Epidermal melanocyte (primary cell): Measurements from ENCODE around the gene FSTL5.

Experiments used
- DNase-seq: peaks from one replicate; pipeline ENCODE4 v3.0.0; 2011; ENCODE audit warnings: low spot score; ENCODE audit not compliant: insufficient read length

Gene FSTL5

DNA sequence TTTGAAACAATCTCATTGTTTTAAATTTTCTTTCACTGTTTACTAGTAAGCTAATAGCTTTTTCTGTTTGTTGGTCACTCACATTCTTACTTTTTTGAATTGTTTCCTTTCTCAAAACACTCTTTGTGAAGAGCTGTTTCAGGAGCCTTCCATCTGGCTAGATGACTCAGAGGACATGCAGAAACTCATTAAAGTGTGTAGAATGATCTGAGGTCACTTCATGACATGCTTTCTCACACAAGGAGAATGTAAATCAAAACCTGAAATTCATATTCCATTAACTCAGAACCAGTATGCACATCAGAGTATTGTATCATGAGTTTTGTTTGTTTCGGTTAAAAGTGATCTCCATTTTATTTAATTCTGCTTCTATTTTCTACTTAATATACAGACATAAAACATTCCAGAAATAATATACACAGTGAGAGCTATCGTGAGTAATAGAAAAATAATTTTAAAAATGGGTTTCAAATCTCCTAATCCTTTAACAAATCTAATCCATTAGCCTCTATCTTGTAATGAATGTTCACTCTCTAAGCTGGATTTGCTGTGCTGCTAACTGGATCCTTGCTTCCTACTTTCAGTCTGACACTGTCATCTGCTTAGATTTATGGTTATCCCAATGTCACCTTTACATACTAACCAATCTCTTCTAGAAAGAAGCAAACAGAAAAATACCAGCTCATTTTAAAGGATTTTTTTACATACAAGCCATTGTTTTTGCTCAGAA lies 449.6 kb downstream of the FSTL5 start:
- no peak for DNase-seq

DNA sequence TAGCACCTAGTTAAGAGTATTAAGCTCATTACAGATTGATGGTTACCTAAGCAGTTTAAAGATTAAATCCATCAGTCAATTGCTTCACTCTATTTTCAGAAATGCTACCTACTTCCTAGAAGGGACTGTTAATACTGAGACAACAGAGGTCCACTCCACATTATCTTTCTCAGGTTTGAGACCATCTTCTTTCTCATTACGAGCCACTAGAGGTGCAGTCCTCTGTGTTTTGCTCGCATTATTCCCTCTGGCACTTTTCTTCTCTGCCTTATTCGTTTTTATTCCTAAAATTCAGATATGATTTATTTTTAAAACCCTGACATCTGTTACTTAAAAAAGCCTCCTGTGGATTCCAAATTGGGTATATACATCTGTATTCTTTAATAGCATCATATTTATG lies 459.1 kb downstream of the FSTL5 start:
- DNase-seq = no peak

DNA sequence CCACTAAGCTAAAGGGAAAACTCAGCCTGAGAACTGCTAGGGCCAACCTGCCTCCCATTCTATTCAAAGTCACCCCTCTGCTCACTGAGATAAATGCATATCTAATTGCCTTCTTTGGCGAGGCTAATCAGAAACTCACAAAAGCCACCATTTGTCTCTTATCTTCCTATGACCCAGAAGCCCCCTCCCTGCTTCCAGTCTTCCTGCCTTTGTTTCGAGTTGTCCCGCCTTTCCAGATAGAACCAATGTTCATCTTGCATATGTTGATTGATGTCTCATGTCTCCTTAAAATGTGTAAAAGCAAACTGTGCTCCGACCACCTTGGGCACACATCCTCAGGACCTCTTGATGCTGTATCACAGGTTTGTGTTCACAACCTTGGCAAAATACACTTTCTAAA lies 459.8 kb downstream of the FSTL5 start:
- no peak for DNase-seq

DNA sequence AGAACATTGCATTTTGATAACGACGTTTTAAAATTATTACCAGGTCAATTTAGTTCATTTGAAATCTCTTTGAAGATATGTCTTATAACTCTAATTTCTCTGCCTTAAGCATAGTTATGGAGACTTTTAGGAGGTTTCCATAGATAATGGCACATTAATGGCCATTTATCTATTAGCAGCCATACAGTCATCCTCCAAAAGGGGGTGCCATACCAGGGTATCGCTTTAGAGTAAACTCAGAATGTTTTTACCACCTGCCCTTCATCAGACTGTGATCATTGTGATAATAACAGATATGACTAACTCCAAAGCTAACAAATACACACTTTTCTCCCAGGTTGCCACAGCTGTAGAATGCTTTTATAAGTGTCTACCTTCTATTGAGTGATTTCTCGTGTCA lies 461.5 kb downstream of the FSTL5 start:
- DNase-seq = no peak

DNA sequence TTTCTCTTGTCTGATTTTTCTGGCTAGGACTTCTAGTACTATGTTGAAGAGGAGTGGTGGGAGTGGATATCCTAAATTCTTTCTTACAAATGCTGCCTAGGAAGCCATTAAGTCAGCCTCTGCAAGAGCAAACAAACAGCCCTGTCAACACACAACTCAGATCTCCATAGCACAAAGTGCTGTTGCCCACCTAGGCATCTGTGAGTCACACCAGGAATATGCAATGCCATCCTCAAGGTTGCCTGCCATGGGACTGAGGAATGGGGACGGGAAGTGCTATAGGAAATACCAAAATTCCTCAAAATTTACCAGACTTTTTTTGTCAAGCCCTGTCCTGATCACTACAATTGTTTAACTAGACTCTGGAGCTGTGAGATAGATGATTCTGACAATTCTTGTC lies 466.9 kb downstream of the FSTL5 start:
- no peak for DNase-seq

DNA sequence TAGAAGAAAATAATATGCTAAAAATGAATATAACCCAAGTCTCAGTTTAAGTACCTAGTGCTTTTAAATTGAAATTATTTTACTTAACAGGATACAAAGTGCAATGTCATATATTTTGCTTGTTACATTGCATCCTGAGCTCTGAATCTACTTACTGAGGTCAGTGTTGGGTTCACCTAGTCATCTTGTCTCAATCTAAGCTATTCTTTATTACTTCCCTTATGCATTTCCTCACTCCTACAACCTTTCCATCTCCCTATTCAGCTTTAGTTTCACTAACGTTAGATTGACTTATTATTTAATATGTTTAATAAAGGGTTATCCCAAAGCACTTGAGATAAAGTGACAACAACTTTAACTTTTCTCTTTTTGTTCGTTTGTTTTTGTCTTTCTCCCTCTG lies 483.7 kb downstream of the FSTL5 start:
- DNase-seq = no peak

DNA sequence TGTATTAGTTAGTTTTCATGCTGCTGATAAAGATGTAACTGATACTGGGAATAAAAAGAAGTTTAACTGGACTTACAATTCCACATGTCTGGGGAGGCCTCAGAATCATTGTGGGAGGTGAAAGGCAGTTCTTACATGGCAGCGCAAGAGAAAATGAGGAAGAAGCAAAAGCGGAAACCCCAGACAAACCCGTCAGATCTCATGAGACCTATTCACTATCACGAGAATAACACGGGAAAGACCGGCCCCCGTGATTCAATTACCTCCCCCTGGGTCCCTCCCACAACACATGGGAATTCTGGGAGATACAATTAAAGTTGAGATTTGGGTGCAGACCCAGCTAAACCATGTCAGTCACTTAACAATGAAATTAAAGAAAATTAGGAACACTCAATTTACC lies 499.1 kb downstream of the FSTL5 start:
- no peak for DNase-seq

DNA sequence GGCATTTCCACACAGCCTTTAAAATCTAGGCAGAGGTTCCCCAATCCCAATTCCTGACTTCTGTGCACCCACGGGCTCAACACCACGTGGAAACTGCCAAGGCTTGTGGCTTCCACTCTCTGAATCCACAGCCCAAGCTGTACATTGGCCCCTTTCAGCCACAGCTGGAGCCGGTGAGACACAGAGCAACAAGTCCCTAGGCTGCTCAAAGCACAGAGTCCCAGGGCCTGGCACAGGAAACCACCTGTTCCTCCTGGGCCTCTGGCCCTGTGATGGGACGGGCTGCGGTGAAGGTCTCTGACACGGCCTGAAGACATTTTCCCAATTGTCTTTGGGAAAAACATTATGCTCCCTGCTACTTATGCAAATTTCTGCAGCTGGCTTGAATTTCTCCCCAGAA lies 500.0 kb downstream of the FSTL5 start:
- no peak for DNase-seq

DNA sequence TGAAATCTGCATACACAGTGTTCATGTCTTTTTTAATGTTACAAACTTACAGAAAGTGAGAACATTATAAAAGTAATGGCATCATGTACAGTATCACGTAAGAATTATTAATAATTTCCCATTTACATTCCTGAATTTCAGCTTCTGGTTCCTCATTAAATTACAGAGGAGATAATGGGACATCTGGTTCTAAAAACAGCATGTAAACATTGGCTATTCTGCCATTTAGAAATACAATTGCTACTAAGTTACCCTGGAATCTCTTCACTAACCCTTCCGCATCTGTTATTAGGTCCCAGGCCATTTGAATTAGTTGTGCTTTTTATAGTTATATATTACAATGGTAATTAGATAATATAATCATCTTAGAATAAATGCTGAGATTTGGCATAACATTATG lies 505.1 kb downstream of the FSTL5 start:
- DNase-seq = no peak

DNA sequence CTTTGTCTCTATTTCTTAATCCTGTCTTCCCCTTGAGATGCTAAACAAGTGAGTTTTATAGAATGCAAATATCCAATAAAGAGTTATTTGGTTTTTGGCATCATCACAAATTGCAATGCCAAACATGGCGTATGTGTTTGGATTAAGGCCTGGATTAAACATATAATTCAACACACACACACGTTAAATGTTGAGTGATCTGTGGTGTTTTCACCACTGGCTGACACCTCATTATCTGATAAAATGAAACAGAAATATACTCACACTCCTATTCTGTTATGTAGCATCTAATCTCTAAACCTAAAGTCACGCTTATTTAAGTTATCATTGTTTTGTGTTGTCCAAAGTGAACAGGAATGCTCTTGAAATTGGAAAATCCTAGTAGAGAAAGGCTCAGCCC lies 506.2 kb downstream of the FSTL5 start:
- DNase-seq = no peak

DNA sequence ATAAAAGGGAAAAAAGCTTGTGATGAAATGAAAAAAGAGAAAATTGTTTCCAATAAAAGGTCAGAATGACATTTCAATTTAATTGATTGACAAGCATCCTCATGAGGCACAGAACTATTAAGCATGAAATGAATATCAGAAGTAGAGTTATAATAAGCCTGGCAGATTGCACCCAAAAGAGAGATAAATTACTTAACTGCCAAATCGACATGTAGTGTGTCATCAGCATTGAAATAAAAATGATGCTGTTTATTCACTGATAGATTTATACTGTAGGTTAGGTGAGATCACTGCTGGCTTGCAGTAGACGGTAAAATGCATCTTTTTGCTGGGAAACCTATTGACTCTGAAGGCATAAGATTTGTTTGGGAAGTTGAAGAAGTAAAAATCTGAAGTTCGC lies 507.2 kb downstream of the FSTL5 start:
- DNase-seq = no peak

DNA sequence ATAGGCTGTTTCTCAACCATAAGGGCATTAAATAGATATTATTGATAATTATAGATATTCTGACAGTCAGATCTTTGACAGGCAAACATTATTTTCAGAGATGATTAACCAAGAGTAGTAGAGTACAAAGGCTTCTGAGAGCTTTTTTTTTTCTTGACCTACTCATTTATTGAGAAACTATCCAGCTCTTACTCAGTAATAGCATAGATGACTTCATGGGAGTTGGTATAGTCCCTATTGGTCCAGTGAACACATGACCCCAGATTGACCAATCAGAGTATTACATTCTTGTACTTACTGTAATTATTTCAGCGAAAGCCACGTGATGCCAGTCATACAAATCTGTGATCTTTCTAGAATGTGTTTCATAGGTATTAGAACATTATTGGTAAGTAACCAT lies 508.7 kb downstream of the FSTL5 start:
- DNase-seq = no peak

DNA sequence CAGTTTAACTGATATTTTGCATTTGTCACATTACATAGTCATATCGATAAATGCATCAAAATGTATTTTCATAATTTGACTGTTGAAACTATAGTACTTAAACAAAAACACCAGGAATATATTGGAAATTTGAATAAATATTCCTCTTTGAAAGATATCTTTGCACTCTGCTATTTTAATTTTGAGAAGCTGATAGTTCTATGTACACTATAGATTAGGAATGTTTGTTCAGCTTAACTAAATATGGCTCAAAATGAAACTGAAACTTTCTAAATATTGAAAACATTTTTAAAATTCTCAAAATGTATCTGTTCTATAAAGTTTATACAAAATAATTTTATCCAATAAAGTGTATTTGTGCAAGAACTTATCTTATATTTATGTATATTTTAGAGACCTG lies 510.1 kb downstream of the FSTL5 start:
- no peak for DNase-seq

DNA sequence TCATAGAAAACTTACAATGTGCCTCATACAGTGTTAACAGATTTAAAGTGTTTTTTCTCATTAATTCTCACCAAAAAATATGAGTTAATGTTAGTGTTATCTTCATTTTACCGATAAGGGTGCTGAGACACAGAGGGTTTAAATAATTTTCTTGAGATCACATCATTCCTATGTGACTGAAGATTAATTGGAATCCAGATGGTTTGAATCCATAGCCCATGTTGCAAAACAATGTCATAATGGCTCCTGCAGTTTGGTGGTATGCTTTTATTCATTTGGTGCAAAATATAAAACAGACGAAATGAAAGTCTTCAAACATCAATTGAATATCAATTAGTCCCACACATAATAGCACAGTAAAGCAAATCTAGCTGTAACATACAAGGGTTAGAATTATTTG lies 512.2 kb downstream of the FSTL5 start:
- no peak for DNase-seq

DNA sequence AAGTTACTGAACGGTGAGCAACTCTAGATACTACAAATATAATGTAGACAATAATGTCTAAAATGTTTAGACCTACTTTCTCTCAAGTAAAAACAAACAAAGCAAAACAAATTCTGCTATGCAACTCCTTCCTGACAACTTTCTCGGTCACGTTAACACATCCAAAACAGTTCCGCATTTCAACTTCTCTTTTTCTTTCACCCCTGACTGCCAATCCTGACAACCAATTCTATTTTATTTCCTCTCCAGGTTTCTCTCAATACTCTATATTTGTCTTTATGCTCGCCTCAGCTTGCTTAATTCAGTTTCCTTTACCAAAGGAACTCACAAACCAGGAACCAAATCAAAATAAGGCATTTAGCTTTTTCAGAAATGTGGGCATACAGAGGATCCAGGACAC lies 513.0 kb downstream of the FSTL5 start:
- DNase-seq = no peak

DNA sequence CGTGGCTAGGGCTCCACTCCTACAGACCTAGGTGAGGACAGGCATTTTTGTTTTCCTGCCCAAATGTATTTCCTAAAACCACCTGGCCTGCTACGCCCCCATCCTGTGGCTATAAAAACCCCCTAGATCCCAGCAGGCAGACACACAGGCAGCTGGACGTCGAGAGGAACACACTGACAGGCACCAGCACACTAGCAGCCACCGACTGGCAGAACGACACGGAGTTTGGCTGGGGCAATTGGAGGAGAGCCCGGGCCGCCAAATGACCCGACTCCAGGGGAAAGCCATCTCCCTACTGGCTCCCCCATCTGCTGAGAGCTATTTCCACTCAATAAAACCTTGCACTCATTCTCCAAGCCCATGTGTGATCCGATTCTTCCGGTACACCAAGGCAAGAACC lies 516.0 kb downstream of the FSTL5 start:
- no peak for DNase-seq

DNA sequence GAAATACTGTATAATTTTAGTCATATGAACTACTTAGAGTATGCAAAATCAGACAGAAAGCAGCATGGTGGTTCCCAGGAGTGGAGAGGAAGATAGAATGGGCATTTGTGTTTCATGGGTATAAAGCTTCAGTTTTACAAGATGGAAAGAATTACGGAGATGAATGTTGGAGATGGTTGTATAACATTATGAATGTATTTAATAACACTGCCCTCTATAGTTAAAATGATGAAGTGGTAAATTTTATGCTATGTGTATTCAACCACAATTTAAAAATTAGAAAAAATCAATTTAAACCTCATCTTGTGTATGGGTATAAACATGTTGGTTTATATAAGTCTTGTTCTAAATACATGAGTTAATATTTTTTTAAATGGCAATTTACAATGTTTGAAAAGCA lies 521.1 kb downstream of the FSTL5 start:
- DNase-seq = no peak

DNA sequence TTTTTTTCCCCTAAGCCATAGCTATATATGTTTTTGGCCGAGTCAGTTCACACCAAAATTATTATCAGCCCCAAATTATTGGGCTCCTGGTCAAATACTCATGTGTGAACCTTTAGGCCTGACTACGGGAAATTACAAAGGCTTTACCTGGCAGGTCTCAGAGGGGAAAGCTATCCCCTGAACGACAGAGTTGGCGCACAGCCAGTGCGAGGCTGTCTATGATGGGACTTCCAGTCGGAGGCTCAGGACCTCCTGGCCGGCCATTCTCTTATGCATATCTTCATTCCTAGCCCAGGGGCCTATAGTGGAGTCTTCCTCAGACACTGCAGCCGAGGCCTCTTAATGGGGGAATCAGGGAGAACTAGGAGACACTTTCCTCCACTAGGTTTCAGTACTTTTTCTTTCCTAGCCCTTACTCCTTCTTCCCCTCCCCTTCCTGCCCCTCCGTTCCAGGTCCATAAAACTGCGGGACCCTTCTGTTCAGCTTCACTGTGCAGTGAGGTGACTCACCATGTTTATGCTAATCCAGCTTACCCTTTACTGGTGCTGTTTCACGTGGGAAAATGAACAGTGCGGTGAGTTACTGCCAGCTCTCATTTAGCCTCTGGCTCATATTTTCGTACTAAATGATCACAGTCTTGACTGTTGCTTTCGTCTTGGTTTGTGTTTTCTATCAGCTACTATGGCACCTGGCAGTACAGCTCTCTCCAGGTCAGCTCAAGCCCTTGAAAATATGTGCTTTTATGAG lies 533.9 kb downstream of the FSTL5 start:
- DNase-seq = no peak

DNA sequence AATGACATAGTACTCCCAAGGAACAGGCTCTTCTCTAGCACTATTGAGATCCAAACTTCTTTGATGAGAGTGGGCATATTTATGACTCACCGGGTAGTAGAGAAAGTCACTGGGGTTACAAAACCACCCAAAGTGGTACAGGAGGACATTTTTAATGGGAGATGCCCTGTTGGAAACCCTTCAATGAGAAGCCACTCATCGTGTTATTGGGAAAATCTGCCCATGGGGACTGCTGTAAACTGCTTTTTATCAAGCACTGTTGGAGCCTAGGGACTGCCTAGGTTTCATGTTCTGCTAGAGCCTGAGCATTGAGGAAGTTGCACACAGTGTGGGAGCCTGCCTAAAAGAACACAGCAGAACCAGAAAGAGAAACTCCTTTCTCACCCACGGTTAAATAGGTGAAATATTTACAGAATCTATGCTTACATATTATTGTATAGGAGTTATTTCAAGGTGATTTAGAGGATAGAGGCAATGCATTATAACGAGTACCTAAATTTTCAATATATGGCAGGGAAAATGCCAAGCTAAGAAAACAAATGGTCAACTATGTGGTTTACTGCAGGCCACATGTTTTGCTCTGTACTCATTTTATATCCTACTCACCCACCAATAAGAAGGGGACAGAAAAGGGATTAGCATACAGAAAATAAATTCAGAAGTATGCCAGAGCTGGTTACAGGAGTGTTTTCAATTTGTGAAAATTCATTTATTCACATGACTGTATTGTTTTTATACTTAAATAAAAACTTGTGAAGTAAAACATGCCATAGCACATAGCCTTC lies 559.1 kb downstream of the FSTL5 start:
- no peak for DNase-seq

DNA sequence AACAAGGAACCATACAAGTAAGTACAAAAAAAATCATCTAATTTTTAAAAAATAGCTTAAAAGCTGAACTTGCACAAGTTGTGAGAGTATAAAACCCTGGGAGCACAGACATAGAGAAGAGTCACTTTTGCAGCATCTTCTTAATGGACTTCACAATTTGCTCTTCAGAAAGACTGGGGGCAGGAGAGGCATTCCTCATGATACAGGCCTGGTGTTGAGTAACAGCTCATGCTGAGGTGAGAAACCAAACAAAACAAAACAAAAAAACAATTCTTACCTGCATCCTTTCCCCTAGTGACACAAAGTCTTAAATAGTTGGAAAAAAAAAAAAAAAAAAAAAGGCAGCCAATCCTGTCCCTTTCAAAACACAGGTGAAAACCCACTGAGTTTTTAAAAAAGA lies 562.8 kb downstream of the FSTL5 start:
- DNase-seq = no peak

DNA sequence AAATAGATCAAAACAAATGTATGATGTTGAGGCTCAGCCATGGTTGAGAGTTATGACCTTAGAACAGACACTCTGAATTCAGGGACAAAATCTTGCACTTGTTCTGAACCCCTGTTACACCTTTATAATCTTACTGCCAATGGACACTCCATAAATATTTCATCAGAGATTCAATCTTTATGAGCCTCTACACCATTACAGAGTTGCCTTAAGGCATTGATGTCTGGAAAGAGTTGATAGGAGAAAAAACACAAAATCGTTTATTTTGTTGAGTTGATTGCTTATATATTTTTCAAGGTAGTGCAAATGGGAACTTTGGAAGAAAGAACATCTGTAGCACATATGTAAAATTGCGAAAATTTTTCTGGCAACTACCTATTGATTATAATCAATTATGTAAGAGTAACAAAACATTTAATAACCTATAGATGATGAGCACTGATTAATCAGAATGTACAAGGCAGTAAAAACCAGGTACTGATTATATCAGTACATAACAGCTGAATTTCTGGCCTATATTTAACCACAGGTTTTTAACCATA lies 568.5 kb downstream of the FSTL5 start:
- no peak for DNase-seq

DNA sequence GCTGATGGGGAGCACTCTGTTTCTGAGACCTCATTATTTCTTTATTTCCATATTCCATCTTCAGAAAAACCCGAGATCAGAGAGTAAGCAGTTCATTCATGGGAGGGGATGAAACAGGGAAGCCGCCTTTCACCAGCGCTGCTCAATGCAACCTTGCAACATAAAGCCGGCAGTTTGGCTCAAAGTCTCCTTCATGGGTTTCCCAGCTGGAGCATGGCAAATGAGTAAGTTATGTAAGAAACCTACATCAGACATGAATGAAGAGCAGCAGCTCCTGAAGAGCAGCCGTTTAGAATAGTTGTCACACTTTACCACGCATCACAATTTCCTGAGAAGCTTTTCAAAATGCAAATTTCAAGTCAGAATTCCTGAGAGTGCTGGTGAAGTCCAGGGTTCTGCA lies 578.8 kb downstream of the FSTL5 start:
- no peak for DNase-seq
